ENCODE data around the gene RACK1.

DNA sequence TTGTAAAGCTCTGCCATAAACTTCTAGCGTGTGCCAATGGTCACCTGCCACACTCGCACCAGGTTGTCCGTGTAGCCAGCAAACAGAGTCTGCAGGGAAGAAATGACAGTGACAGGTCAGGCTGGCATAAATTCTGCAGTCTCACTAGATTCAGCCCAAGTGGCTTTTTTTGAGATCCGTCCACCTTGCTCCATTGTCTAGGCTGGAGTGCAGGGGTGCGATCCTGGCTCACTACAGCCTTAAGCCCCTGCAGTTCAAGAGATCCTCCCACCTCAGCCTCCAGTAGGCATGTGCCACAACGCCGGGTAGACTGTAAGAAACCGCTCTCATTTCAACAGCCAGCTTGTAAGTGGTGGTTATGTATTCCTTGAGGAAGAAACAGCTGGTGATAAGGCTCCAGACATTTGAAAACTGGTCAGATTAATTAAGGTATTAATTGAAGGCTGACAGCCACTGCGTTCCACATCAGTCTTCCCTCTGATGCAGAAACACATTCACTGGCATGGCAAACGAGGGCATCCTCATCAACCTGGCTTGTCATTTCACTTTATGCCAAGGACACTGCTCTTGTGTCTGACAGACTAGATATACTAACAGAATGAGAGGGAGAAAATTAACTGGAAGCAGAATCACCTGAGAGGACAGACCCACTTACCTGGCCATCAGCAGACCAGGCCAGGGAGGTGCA, 6.6 kb downstream of the RACK1 start:
- TF ChIP-seq POLR2AphosphoS5 (IDR thresholded peaks at IDR 0.05) (no peak), POLR2A (IDR thresholded peaks at IDR 0.05) (no peak), EP300 (IDR thresholded peaks at IDR 0.05) (no peak)
- TF ChIP-seq, protein P1, sequence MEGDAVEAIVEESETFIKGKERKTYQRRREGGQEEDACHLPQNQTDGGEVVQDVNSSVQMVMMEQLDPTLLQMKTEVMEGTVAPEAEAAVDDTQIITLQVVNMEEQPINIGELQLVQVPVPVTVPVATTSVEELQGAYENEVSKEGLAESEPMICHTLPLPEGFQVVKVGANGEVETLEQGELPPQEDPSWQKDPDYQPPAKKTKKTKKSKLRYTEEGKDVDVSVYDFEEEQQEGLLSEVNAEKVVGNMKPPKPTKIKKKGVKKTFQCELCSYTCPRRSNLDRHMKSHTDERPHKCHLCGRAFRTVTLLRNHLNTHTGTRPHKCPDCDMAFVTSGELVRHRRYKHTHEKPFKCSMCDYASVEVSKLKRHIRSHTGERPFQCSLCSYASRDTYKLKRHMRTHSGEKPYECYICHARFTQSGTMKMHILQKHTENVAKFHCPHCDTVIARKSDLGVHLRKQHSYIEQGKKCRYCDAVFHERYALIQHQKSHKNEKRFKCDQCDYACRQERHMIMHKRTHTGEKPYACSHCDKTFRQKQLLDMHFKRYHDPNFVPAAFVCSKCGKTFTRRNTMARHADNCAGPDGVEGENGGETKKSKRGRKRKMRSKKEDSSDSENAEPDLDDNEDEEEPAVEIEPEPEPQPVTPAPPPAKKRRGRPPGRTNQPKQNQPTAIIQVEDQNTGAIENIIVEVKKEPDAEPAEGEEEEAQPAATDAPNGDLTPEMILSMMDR (IDR thresholded peaks at IDR 0.05) = no peak
